ENCODE data around the gene MTG2.

MTG2 gene

GRCh38 chr20:62211769-62212288, 29.0 kb downstream of the MTG2 start:
- Histone ChIP-seq H3K4me1 (ENCODE audit: control insufficient read depth in 1 of 2, insufficient read depth in 2 of 2, low read length in 2 of 2) (no peaks in the 10 kb centered on the region), H2BK120ac (ENCODE audit: insufficient read depth, low read length, poor library complexity) (no peak overlapping the region), H3K79me2 (ENCODE audit: control insufficient read depth, insufficient read depth, low read length, poor library complexity) (no peaks in the 10 kb centered on the region), H3K14ac (ENCODE audit: low read length) (no peak overlapping the region), H3K4me2 (ENCODE audit: low read length) (no peak overlapping the region), H3K27me3 (ENCODE audit: insufficient read depth, low read length) (no peaks in the 10 kb centered on the region), H4K91ac (ENCODE audit: low read depth, low read length) (no peak overlapping the region), H3K9me3 (ENCODE audit: insufficient read depth, low read depth, low read length) (peaks cover 5% of the 10 kb centered on the region), H2BK12ac (ENCODE audit: low read length) (no peak overlapping the region), H3K36me3 (ENCODE audit: control insufficient read depth in 1 of 2, insufficient read depth in 2 of 2, low read length in 2 of 2) (no peaks in the 10 kb centered on the region), H3K18ac (ENCODE audit: low read length) (no peak overlapping the region), H2AK5ac (ENCODE audit: low read length) (no peak overlapping the region), H4K8ac (ENCODE audit: low read depth, low read length) (no peak overlapping the region), H3K79me1 (ENCODE audit: low read length) (no peaks in the 10 kb centered on the region), H3K9ac (ENCODE audit: low read length) (no peak overlapping the region), H3K23ac (ENCODE audit: low read length) (no peak overlapping the region), H2BK5ac (ENCODE audit: low read depth, low read length, poor library complexity) (no peak overlapping the region), H3K4me3 (ENCODE audit: low read depth, low read length) (no peak overlapping the region), H3K4ac (ENCODE audit: low read depth, low read length) (no peak overlapping the region), H2AFZ (ENCODE audit: insufficient read depth, low read length, poor library complexity) (no peak overlapping the region), H4K12ac (ENCODE audit: low read depth, low read length) (no peak overlapping the region), H3K27ac (ENCODE audit: low read depth, low read length) (no peak overlapping the region)
- no CpG with 5 or more reads among the region's 9 CpGs for WGBS (ENCODE audit: extremely low coverage, insufficient coverage, insufficient read length)
- DNase-seq = no peak

DNA sequence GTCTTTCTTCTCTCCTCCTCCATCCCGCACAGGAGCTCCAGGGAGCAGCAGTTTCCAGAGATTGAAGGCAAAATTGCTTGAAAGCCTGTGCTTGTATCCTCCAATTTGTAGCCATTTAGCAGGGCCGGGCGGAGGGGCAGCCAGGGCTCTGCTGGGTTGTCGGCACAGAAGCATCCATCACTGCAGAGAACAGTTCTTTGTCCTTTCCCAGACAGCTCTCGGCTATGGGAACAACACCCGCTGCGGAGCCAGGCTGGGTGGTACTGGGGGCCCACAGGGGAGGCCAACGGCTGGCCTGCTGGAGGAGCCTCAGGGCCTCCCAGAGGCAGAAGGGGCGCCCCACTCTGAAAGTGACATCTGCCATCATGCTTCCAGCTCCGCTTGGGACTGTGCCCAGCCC, 29.5 kb downstream of the MTG2 start:
- Histone ChIP-seq H3K27ac (ENCODE audit: low read depth, low read length) (no peak overlapping the region), H3K23ac (ENCODE audit: low read length) (no peak overlapping the region), H2BK120ac (ENCODE audit: insufficient read depth, low read length, poor library complexity) (no peak overlapping the region), H3K4me3 (ENCODE audit: low read depth, low read length) (no peak overlapping the region), H3K79me1 (ENCODE audit: low read length) (no peaks in the 10 kb centered on the region), H3K4me2 (ENCODE audit: low read length) (no peak overlapping the region), H4K12ac (ENCODE audit: low read depth, low read length) (no peak overlapping the region), H3K4ac (ENCODE audit: low read depth, low read length) (no peak overlapping the region), H3K9ac (ENCODE audit: low read length) (no peak overlapping the region), H3K79me2 (ENCODE audit: control insufficient read depth, insufficient read depth, low read length, poor library complexity) (no peaks in the 10 kb centered on the region), H3K4me1 (ENCODE audit: control insufficient read depth in 1 of 2, insufficient read depth in 2 of 2, low read length in 2 of 2) (no peaks in the 10 kb centered on the region), H3K9me3 (ENCODE audit: insufficient read depth, low read depth, low read length) (peaks cover 5% of the 10 kb centered on the region), H2BK12ac (ENCODE audit: low read length) (no peak overlapping the region), H3K18ac (ENCODE audit: low read length) (no peak overlapping the region), H2AK5ac (ENCODE audit: low read length) (no peak overlapping the region), H3K27me3 (ENCODE audit: insufficient read depth, low read length) (peaks cover 4% of the 10 kb centered on the region), H3K14ac (ENCODE audit: low read length) (no peak overlapping the region), H4K91ac (ENCODE audit: low read depth, low read length) (no peak overlapping the region), H2AFZ (ENCODE audit: insufficient read depth, low read length, poor library complexity) (no peak overlapping the region), H4K8ac (ENCODE audit: low read depth, low read length) (no peak overlapping the region), H3K36me3 (ENCODE audit: control insufficient read depth in 1 of 2, insufficient read depth in 2 of 2, low read length in 2 of 2) (no peaks in the 10 kb centered on the region), H2BK5ac (ENCODE audit: low read depth, low read length, poor library complexity) (no peak overlapping the region)
- no CpG with 5 or more reads among the region's 10 CpGs for WGBS (ENCODE audit: extremely low coverage, insufficient coverage, insufficient read length)
- no peak for DNase-seq

- H3K4me3 ChIP-seq (ENCODE audit: low read depth, low read length) = no peak overlapping the region
- H3K4ac ChIP-seq (ENCODE audit: low read depth, low read length) = no peak overlapping the region
- H2BK5ac ChIP-seq (ENCODE audit: low read depth, low read length, poor library complexity) = no peak overlapping the region
- no peak overlapping the region for H2BK120ac ChIP-seq (ENCODE audit: insufficient read depth, low read length, poor library complexity)
- H3K27ac ChIP-seq (ENCODE audit: low read depth, low read length) = no peak overlapping the region
- no peak overlapping the region for H3K9ac ChIP-seq (ENCODE audit: low read length)
- no peaks in the 10 kb centered on the region for H3K79me2 ChIP-seq (ENCODE audit: control insufficient read depth, insufficient read depth, low read length, poor library complexity)
- H2AK5ac ChIP-seq (ENCODE audit: low read length) = no peak overlapping the region
- H3K14ac ChIP-seq (ENCODE audit: low read length) = no peak overlapping the region
- H2AFZ ChIP-seq (ENCODE audit: insufficient read depth, low read length, poor library complexity) = no peak overlapping the region
- H2BK12ac ChIP-seq (ENCODE audit: low read length) = no peak overlapping the region
- no peak overlapping the region for H4K12ac ChIP-seq (ENCODE audit: low read depth, low read length)
- WGBS (ENCODE audit: extremely low coverage, insufficient coverage, insufficient read length) = no CpG with 5 or more reads among the region's 12 CpGs
- no peak overlapping the region for H4K8ac ChIP-seq (ENCODE audit: low read depth, low read length)
- H4K91ac ChIP-seq (ENCODE audit: low read depth, low read length) = no peak overlapping the region
- H3K4me2 ChIP-seq (ENCODE audit: low read length) = no peak overlapping the region
- no peaks in the 10 kb centered on the region for H3K36me3 ChIP-seq (ENCODE audit: control insufficient read depth in 1 of 2, insufficient read depth in 2 of 2, low read length in 2 of 2)
- no peaks in the 10 kb centered on the region for H3K4me1 ChIP-seq (ENCODE audit: control insufficient read depth in 1 of 2, insufficient read depth in 2 of 2, low read length in 2 of 2)
- peaks cover 5% of the 10 kb centered on the region for H3K9me3 ChIP-seq (ENCODE audit: insufficient read depth, low read depth, low read length)
- H3K18ac ChIP-seq (ENCODE audit: low read length) = no peak overlapping the region
- no peaks in the 10 kb centered on the region for H3K79me1 ChIP-seq (ENCODE audit: low read length)
- no peak for DNase-seq
- H3K27me3 ChIP-seq (ENCODE audit: insufficient read depth, low read length) = peaks cover 20% of the 10 kb centered on the region
- H3K23ac ChIP-seq (ENCODE audit: low read length) = no peak overlapping the region
These were observed 31.2 kb downstream of the MTG2 start for GRCh38 chr20:62214067-62214466.

GRCh38 chr20:62215020-62215990, 32.5 kb downstream of the MTG2 start:
- H2BK12ac ChIP-seq (ENCODE audit: low read length) = no peak overlapping the region
- H3K27ac ChIP-seq (ENCODE audit: low read depth, low read length) = no peak overlapping the region
- peaks cover 4 to 6% of the 10 kb centered on the region in 2 experiments for H3K4me1 ChIP-seq (ENCODE audit: control insufficient read depth in 1 of 2, insufficient read depth in 2 of 2, low read length in 2 of 2)
- H3K4me3 ChIP-seq (ENCODE audit: low read depth, low read length) = no peak overlapping the region
- DNase-seq = no peak
- no peak overlapping the region for H3K18ac ChIP-seq (ENCODE audit: low read length)
- H4K91ac ChIP-seq (ENCODE audit: low read depth, low read length) = no peak overlapping the region
- no peaks in the 10 kb centered on the region for H3K79me2 ChIP-seq (ENCODE audit: control insufficient read depth, insufficient read depth, low read length, poor library complexity)
- H2AFZ ChIP-seq (ENCODE audit: insufficient read depth, low read length, poor library complexity) = no peak overlapping the region
- no peak overlapping the region for H2BK5ac ChIP-seq (ENCODE audit: low read depth, low read length, poor library complexity)
- no peak overlapping the region for H4K8ac ChIP-seq (ENCODE audit: low read depth, low read length)
- no peak overlapping the region for H3K23ac ChIP-seq (ENCODE audit: low read length)
- no peak overlapping the region for H2AK5ac ChIP-seq (ENCODE audit: low read length)
- H4K12ac ChIP-seq (ENCODE audit: low read depth, low read length) = no peak overlapping the region
- no peak overlapping the region for H3K4me2 ChIP-seq (ENCODE audit: low read length)
- no peaks in the 10 kb centered on the region for H3K79me1 ChIP-seq (ENCODE audit: low read length)
- no CpG with 5 or more reads among the region's 29 CpGs for WGBS (ENCODE audit: extremely low coverage, insufficient coverage, insufficient read length)
- H3K36me3 ChIP-seq (ENCODE audit: control insufficient read depth in 1 of 2, insufficient read depth in 2 of 2, low read length in 2 of 2) = no peaks in the 10 kb centered on the region
- H3K4ac ChIP-seq (ENCODE audit: low read depth, low read length) = no peak overlapping the region
- H3K9ac ChIP-seq (ENCODE audit: low read length) = no peak overlapping the region
- H3K27me3 ChIP-seq (ENCODE audit: insufficient read depth, low read length) = peaks cover 28% of the 10 kb centered on the region
- no peak overlapping the region for H2BK120ac ChIP-seq (ENCODE audit: insufficient read depth, low read length, poor library complexity)
- H3K14ac ChIP-seq (ENCODE audit: low read length) = no peak overlapping the region
- H3K9me3 ChIP-seq (ENCODE audit: insufficient read depth, low read depth, low read length) = peaks cover 2% of the 10 kb centered on the region

Data from trophoblast cell (in vitro differentiated cells and primary cell).